Choroid plexus epithelial cell (primary cell): ENCODE measurements around the gene BCL2.

Experiments
- DNase-seq: peaks from one replicate; pipeline ENCODE4 v3.0.0-alpha.2; 2010; ENCODE audit warnings: low read depth
- H3K4me3 ChIP-seq: 2 replicates; pipeline ENCODE4 v1.5.1; 2011; ENCODE audit warnings: low read depth, mild to moderate bottlenecking, control low read depth, low read length, moderate library complexity
- TF ChIP-seq, protein P1 (sequence below): conservative IDR thresholded peaks from 2 replicates; pipeline ENCODE4 v1.5.1; 2011; ENCODE audit warnings: low read depth, mild to moderate bottlenecking, control low read depth, inconsistent platforms, low read length, moderate library complexity

BCL2 gene

DNA sequence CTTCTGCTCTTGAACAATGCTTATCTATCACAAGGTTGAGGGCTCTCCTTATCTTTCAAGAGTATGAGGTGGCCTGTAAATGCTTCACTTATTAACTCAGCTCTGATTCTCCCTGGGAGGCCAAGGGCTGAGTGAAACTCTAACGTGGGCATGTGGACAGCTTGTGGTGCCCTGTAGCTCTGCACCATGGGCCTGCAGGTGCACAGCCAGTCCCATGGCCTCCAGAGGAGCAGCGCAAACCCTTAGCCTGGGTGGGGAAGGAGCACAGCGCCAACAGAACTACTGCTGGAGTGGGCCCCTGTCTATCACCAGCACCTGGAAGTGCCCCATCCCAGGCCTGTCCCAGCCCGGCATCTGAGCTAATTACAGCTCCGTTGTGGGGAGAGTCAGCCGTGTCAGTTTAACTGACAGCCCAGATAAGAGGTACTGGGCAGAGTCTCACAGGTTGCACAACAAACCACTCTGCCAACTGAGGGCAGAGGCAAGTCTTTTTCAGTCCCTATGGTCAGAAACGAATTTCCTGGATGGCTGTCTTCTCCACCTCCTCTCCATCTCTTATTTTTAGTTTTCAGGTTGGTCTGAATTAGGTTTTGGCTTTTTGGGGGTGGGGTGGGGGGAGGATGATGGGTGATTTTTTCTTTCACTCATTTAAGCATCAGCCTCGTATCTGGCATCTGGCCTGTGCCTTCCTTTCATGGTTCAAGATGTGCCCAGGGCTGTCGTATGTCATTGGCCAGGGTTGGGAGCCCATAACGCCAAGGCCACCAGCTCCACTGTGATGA, 219.5 kb downstream of the BCL2 start:
- no peak for DNase-seq
- TF ChIP-seq, protein P1, sequence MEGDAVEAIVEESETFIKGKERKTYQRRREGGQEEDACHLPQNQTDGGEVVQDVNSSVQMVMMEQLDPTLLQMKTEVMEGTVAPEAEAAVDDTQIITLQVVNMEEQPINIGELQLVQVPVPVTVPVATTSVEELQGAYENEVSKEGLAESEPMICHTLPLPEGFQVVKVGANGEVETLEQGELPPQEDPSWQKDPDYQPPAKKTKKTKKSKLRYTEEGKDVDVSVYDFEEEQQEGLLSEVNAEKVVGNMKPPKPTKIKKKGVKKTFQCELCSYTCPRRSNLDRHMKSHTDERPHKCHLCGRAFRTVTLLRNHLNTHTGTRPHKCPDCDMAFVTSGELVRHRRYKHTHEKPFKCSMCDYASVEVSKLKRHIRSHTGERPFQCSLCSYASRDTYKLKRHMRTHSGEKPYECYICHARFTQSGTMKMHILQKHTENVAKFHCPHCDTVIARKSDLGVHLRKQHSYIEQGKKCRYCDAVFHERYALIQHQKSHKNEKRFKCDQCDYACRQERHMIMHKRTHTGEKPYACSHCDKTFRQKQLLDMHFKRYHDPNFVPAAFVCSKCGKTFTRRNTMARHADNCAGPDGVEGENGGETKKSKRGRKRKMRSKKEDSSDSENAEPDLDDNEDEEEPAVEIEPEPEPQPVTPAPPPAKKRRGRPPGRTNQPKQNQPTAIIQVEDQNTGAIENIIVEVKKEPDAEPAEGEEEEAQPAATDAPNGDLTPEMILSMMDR, result no peak

DNA sequence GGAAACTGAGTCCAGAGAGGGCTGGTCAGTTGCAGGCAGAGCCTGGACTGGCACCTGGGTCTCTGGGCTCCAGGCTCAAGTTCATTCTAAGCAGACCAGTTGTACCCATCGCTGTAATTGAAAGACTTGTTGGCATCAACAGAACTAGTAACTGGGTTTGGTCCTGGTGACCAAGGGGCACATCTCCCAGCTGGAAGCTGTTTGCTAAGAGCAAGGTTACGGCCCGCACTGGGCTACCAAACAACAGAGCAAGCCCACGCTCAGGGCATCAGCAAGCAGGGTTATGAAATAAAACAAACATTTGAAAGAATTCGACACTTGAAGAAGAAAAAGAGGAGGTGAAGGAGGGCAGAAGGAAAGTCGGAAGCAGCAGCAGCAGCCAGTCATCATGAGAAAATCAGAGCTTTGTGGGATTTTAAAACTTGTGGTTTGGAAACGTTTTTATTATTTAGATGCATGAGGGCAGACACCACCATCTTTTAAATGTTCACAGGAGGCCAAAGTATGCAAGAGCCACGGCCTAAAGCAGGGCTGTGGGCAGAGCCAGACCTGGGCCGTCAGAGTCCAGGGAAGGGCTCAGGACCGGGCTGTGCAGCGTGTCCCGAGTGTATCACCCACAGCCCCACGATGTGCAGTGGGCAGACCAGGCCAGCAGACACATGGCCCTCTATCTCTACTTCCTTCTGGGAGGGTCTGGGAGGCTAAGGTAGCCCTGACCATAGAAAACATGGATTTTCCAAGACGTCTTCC, 220.3 kb downstream of the BCL2 start:
- TF ChIP-seq, protein P1, result no peak
- no peak for DNase-seq
- no peak overlapping the region for H3K4me3 ChIP-seq

More for the DNA sequence above, 219.5 kb downstream of the BCL2 start:
- H3K4me3 ChIP-seq, result no peak overlapping the region

DNA sequence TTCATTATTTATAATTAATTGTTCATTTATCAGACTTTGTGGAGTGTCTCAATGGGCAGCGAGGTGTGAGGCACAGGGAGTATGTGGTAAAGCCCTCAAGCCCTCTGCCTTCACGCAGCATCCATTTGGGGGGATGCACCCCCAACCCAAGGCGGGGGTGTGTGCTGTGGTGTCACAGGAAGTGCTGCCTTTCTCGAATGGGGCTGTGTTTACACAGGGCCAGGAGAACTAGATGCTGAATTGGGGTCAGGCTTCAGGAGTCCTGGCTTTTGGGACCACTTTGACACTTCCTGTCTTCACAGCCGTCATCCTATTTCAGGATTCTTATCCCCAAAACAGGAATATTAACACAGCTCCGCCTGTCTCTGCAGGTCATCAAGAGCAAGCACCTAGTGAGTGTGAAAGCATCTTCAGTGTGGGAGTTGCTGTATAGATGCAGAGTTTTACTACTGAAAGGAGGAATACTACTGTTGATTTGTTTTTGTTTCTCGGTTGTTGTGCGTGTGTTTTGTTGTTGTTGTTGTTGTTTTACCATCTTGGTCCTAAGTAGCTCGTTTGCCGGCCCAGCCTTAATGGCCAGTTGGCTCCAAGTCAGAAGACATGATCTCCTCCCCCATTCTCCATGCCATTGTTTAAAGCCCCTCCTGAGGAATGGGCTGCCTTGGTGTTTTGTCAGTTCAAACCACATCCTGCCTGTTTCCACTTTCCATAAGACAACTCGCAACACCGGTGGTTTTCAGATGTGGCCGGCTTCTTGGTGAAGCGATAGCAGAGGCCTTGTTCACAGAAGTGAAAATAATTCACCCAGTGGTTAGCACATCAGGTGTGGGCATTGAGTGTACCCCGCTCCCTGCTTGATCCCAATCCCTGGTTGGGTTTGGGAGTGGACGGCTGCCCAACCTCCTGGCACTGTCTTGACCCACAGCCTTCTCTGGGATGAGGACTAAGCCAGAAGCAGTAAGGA, 221.3 kb downstream of the BCL2 start:
- TF ChIP-seq, protein P1, result no peak
- DNase-seq, result no peak
- no peak overlapping the region for H3K4me3 ChIP-seq

DNA sequence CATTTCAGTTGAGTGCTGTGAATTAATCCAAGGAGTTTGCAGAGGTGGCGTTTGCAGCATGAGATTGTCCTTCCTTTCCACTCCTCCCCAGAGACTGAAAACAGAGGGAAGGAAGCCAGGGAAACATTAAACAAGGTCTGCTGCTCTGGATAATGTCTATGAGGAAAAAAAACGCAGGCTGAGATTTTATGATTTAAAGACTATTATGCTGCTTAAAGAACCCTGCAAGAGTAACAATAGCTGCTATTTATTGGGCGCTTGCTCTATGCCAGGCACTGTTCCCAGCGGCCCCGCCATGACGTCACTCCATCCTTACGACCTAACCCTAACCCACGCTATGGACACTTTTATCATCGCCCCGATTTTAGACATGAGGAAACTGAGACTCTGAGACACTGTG, 222.4 kb downstream of the BCL2 start:
- TF ChIP-seq, protein P1, result no peak
- DNase-seq, result no peak
- no peak overlapping the region for H3K4me3 ChIP-seq

DNA sequence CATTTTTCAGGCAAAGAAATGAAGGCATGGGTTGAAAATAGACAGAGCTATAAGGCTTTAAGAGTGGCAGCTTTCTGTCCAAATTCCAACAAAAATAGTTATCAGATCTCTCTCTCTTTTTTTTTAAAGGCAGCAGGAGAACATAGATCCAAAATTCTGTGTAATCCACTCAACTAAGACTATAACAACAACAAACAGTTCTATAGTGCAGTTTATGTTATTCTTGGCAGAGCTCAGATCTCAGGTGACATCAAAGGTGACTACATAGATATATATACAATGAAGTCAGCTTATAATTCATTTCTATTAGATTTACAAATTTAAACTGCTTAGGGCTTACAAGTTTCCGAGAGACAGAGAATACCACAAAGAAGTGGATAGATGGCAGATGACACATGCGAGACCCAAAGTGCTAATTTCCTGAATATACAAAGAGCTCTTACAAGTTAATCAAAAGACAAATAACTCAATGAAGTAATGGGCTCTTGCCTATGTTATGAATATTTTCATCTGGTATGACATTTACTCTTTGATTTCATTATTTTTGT, 223.2 kb downstream of the BCL2 start:
- no peak for DNase-seq
- no peak overlapping the region for H3K4me3 ChIP-seq
- TF ChIP-seq, protein P1, result no peak

DNA sequence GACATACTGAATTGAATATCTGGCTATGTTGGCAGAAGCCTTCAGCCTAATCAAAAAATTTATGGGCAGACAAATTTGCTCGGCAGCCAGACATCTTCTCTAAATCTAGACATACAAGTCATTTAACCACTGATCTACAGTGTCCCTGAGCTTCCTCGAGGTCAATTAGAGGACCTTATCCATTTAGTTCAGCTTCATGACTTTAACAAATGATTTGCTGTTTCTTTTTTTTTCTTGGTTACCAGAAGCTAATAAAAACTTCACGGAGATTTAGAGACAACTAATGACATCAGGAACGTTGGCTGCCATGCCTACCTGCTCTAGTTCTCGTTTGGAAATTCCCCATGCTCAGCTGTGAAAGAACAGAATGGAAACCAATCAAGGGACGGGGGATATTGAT, 223.8 kb downstream of the BCL2 start:
- no peak overlapping the region for H3K4me3 ChIP-seq
- DNase-seq, result no peak
- TF ChIP-seq, protein P1, result no peak
